Stimulated activated CD4-positive, alpha-beta T cell treated with anti-CD3 and anti-CD28 coated beads, Interleukin-12 subunit alpha, Interleukin-12 subunit beta, amount 100 ng/mL, for 48 hours (primary cell): ENCODE data around the gene CKM.
"Not testable (repeated sequence)": the region's sequence is repeated elsewhere in the genome, so short reads cannot be mapped to it uniquely, and the experiment has no call there.

ENCODE experiments used
- DNase-seq, 3 donors: peaks; one replicate each; pipeline ENCODE4 v3.0.0-alpha.2; 2020; ENCODE audit warnings: low read depth in 2 of 3, low spot score in 1 of 3

The CKM gene

DNA sequence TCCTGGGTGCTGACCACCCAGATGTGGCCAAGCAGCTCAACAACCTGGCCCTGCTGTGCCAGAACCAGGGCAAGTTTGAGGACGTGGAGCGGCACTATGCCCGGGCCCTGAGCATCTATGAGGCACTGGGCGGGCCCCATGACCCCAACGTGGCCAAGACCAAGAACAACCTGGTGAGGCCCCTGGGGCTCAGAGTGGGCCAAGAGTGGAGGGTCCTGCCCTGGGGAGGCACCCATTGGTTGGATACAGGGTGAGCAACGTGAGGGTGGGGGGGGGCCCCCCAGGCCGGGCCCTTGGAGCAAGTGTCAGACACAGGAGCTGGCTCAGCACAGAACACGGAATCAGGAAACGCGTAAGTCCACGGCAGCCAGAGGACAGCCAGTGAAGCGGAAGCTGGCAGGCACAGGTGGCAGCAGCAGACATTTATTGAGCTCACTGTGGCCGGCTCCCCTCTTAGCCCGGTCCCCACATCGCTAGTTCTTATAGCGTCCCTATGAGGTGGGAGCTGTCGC lies 26.8 kb upstream of the CKM start:
- no peak for DNase-seq

DNA sequence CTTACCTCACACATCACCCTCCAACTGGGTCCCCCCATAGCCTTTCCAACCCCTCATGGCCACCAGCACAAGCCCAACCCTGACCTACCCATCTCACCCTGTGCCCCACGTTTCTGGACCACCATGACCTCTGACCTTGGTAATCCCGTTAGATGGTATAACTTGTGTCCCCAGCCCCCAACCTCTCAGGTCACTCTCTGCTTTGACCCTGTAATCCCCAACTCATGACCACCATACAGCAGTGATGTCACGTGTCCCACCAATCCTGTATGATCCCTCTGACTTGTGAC lies 26.4 kb upstream of the CKM start:
- DNase-seq, result no peak

DNA sequence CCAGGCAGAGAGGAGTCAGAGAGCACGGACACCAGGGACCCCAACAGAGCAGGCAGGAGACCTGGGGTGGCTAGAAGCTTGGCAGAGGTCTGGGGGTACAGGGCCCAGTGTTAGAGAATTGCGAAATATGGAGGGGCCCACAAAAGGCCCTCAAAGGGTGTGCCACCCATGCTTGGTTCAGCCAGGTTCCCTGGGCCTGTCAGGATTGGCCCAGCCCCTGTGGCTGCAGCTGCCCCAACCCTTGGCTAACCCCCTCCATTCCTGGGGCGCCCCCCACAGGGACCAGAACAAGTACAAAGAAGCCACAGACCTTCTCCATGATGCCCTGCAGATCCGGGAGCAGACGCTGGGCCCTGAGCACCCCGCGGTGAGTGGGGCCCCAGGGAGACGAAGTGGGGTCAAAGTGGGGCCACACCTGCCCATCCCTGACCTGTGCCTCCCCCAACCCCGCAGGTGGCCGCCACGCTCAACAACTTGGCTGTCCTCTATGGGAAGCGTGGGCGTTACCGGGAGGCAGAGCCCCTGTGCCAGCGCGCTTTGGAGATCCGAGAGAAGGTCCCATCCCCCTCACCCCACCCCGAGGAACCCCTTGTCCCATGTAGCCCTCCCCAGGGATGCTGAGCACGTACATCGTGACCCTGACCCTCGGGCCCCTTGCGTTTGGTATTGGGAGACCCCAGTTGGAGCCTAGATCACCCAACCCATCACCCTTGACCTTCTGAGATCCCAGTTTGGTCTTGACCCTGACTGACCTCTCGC lies 25.9 kb upstream of the CKM start:
- no peak for DNase-seq

DNA sequence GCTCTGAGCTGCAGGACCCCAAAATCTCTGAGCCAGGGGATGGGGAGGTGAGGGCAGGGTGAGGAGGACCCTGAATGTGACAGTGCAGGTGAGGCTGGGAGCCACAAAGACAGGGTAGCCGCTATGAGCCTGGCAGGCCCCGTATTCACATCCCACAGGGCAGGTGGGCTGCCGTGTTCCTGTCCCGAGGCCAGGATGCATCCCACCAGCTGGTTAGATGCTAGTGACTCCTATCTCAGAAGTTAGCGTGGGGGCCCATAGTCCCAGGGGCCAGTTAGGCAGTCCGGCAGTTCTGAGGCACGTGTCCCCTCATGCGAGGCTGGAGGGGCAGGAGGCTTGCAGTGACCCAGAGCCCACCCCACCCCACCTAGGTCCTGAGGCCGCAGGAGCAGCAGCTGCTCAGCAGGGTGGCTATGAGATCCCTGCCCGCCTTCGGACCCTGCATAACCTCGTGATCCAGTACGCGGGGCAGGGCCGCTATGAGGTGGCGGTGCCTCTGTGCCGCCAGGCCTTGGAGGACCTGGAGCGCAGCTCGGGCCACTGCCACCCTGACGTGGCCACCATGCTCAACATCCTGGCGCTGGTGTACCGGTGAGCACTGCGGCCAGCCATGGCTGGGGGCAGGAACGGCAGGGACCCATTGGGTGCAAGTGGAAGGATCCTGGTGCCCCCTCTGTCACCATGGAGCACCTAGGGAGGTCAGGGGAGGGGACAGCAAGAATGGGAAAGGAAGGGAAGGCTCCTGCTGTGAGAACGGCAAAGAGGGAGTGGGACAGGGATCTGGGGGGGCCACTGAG lies 25.1 kb upstream of the CKM start:
- DNase-seq, result no peak

DNA sequence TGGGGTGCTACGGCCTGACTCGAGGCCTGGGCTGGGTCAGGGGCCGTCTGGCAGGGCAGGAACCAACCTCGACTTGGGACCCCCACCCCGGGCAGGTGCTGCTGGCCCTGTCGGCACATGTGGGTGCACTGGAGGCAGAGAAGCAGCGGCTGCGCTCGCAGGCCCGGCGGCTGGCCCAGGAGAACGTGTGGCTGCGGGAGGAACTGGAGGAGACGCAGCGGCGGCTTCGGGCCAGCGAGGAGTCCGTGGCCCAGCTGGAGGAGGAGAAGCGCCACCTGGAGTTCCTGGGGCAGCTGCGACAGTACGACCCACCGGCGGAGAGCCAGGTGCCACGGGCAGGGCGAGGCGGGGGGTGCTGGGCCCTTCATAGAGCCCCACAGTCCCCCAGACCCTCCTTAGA lies 23.8 kb upstream of the CKM start:
- DNase-seq, result no peak

DNA sequence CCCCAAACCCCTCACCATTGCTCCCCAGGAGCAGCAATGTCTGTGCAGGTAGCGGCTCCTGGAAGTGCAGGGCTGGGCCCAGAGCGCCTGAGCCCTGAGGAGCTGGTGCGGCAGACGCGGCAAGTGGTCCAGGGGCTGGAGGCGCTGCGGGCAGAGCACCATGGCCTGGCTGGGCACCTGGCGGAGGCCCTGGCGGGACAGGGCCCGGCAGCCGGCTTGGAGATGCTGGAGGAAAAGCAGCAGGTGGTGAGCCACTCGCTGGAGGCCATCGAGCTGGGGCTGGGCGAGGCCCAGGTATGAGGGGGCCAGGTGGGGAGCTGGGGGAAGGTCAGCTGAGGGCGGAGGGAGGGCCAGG lies 22.8 kb upstream of the CKM start:
- no peak for DNase-seq

DNA sequence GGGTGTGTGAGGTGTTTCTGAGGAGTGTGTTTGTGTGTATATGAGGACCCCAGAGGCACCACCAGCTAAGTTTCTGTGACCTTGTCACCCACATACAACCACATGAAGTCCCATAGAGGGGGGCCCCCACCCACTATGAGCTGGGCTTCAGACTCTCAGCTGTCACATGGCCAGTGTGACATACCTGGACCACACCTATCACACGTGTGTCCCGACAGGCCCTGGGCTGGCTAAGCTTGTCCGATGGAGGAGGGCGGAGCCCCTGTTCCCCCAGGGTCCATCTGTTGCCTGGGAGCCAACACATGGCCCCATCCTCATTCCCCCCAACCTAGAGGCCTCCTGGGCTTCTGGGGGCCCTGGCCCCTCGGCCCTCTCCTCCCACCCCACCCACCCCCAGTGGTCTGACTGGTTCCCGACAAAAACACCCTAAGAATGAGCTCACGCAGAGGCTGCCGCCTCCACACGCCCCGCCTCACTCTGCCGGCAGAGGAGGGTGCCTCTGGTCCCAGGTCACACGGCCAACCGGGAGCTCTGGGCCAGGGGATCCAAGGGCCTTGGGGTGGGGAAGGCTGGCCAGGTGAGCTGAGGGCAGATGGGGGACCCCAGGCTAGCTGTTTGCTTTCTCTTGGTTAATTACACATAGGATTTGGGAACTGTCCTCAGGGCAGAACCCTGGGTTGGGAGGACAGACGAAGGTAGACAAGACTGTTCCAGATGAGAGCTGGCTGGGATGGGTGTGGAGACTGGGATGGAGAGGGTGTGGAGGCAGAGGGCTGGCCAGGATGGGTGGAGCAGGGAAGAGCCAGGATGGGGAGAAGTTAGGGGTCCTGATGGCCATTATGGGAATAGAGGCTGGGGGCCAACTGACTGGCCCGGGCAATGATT lies 22.2 kb upstream of the CKM start:
- DNase-seq, result no peak

DNA sequence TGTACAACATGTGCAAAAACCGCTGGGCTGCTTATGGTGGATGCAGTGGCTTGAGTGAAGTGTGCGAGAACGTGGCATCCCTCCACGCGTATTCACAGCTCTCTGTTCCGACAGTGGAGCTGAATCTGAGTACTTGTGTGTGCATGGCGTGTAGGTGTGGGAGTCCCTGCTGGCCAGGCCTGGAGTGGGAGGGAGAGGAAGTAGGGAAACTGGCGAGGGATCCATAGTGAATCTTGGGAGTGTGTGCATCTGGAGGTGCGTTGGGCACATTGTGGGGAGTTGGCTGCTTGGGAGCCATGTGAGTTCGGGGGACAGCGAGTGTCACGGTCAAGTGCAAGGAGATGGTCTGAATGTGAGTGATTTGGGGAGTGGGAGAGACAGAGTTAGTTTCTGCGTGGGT lies 20.2 kb upstream of the CKM start:
- DNase-seq, result no peak

DNA sequence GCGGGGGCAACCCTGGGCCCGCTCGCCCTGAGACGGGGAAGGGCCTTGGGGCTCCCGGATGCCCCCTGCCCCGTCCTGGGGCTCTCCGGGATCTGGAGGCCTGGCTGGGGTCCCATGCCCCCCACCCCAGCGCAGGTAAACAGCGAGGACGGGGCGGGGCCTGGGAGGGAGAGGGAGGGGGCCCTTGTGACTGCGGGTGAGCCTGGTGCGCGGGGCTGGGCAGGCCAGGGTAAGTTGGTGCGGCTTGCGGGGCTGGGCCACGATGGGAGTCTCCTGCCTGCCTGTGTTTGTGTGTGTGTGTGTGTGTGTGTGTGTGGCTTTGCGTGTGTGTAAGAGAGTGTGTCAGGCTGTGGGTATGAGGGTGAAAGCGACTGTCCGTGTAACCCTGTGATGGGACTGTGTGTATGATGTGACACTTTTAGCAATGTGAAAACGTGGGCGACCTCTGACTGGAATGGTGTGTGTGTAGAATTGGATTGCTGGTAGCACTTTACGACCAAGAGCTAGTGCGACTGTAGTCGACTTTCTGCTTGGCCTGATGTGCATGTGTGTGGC lies 18.3 kb upstream of the CKM start:
- no peak for DNase-seq

DNA sequence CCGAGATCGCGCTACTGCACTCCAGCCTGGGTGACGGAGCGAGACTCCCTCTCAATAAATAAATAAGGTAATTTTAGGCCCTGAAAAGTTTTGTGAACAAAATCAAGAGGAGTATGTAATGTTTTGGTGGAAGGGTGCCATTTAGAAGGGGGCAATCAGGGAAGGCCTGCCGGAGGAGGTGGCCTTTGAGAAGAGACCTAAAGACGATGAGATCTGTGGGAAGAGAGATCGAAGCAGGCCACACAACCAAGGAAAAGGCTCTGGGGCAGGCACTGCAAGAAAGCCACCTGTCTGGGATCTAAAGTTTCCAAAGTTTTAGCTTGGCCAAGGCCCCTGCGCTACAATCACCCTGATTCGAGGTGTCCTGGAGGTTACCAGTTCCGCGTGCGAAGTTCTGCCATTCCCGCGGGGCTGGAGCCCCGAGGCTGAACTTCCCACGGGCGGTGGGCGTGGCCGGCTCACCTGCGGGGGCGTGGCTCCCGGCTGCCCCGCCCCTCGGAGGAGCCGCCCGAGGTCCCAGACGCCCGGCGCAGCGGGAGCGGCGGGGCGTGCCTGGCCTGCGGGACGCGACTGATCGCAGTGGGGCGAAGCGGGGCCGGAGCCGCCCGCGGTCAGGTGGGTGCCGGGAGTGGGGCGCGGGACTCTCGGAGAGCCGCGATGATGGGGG lies 17.7 kb upstream of the CKM start, which contains the start of gene KLC3:
KLC3 (plus strand) TSS at position 519 of the 667 bp plus-strand sequence. CDS start 4,792 bp downstream, outside the sequence.
- peak in 1 of 3 donors; percentile 20 for DNase-seq

DNA sequence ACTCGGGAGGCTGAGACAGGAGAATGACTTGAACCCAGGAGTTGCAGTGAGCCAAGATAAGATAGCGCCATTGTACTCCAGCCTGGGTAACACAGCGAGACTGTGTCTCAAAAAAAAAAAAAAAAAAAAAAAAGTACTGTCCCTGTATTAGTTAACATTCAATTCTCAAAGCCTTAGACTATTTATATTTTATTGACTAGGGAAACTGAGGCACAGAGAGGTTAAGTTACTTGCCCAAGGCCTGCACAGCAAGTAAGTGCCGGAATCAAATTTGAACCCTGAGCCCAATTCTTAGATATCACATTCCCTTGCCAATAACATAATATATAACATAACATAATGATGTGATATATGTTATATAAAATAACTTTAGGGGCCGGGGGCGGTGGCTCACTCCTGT lies 17.0 kb upstream of the CKM start:
- DNase-seq, result no peak

DNA sequence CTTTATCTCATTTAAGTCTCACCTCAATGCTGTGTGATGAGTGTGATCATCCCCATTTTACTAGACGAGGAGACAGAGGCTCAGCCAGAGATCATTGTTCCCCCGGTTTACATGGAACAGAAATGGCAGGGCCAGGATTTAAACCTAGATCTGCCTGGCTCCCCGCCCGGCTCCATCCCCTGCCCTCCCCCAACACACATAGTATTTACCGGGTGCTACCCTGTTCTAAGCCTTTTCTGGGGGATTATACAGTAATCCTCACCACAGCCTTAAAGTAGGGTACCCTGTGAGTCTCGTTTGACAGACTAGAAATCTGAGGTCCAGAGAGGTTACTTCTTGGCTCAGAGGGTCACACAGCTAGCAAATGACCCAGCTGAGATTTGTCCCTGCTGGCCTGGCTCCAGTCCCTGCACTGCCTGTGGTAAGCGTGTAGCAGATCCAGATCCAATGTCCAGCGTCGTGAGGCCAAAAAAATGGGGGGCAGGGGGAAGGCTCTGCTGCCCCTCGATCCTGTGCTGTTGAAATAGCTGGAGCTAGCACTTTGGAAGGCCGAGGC lies 14.1 kb upstream of the CKM start:
- DNase-seq, result no peak

DNA sequence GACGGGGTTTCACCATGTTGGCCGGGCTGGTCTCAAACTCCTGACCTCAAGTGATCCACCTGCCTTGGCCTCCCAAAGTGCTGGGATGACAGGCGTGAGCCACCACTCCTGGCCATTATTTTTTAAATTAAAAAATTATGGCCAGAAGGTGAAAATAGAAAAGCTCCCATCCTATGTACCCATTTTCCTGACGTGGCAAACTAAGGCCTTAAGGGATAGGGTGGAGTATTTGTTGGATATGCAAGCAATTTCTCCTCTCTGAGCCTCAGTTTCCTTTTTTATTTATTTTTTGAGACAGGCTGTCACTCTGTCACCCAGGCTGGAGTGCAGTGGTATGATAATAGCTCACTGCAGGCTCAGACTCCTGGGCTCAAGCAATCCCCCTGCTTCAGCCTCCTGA lies 12.2 kb upstream of the CKM start:
- not testable (repeated sequence) for DNase-seq

DNA sequence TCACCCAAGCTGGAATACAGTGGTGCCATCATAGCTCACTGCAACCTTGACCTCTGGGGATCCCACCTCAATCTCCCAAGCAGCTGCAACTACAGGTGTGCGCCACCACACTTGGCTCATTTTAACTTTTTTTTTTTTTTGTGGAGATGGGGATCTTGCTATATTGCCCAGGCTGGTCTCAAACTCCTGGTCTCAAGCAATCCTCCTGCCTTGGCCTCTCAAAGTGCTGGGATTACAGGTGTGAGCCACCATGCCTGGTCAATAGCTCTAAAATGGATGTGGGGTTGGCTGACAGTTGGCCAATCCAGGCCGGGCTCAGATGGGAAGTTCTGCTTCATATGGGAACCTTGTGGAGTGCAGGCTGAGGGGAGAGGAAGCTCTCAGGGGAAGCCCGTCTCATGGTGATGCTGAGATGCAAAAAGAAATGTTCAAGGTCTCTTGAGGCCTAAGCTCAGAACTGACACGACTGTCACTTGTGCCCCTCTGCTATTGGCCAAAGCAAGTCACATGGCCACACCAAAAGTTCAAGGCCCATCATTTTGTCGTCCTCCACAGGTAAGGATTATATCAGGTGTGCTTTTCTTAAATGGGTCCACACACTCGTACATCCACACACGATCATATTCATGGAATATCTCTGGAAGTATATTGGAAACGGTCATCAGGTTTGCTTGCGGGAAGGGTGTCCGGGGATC lies 11.1 kb upstream of the CKM start:
- DNase-seq, result no peak

DNA sequence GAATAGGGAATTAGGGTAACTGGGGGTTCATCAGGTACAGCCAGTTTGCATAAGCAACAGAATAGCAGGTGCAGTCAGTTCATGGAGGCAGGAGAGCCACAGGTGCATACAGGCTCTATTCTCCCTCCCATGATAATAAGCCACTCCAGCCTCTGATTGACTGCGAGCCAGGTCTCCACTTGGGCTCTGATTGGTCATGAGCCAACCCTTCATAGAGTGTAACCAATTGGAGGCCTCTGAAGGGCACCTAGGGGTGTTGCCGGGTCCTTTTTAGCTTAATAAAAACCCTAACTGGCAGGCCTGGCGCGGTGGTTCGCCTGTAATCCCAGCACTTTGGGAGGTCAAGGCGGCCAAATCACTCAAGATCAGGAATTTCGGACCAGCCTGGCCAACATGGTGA lies 8.7 kb upstream of the CKM start:
- DNase-seq, result no peak

DNA sequence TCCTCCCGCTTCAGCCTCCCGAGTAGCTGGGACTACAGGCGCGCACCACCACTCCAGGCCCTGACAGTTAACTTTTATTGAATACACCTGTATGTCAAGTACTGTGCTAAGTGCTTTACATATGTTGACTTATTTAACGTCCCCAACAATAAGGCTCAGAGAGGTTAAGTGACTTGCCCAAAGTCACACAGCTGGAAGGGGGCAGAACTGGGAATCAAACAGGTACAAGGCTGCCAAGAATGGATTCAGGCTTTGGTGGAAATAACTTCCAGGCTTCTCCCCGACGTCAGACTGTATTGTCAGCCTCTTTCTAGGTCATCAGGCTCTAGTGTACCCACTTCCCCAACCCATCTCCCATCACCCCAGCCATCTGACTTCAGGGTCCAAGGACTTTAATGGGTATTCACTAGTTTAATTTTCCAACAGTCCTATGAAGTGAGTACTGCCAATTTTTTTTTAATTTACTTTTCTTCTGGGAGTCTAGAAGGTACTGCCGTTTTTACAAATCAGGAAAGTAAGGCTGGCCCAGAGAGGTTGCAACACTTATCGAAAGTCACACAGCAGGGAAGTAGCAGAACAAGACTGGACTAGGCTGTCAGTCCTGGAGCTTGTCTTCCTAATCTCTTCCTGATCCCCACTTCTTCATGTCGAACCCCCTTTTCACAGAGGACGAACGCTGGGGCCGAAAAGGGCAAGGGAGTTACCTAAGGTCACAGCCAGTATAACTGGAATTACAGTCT lies 4.9 kb upstream of the CKM start:
- no peak for DNase-seq

DNA sequence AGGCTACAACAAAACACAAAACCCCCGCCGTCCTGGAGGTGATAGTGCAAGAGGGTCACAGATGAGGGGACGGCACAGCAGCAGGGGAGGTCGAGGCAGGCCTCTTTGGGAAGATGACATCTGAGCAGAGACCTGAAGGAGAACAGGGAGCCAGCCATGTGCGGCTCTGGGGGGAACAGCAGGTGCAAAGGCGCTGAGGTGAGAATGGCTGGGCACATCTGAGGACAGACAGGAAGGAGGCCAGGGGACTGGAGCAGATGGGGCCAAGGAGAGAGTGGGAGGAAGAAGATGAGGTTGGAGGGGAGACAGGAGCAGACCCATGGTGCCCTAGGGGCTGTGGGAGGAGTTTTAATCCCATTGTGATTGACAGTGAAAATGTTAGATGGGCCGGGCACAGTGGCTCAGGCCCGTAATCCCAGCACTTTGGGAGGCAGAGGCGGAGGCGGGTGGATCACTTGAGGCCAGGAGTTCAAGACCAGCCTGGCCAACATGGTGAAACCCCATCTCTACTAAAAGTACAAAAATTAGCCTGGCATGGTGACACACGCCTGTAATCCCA lies 1.8 kb upstream of the CKM start:
- DNase-seq, result no peak

DNA sequence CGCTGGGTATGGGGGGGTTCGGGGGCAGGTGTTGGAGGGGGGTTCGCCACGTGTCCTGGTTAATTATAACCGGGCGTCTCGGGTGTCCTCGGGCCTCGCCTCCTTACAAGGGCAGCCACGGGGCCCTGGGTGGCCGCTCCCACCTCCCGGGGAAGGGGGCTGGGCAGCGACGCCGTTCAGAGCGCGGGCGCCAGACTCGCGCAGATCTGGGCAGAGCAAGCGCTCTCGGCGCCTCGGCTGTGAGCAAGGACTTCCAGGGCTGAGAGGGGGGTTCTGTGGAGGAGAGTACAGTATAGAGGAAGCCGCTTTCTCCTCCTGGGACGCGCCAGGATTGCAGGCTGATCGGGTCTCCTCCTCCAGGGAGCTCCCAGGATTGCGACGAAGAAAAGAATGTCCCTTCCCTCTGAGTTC lies 1.0 kb upstream of the CKM start:
- no peak for DNase-seq

DNA sequence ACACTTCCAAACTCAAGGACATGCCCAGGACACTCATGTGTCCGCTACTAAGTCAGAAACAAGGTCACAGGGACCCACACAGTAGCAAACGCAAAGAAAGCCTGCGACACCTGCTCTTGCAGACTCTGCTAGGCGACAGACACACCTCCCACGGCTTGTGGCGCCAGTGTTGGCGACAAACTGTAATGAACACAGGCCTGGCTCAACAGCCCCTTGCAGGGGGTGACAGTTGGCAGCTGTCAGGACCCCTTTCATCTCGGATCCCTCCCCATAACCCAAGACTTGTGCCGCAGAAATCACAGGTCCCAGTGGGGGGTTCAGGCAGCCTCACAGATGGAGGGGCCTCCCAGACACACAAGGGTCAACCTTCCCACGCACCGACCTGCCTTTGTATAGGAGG lies 364 bp downstream of the CKM start:
- DNase-seq, result no peak
